ENCODE results near the gene AMPD2.
A peak's percentile ranks its signal among the peaks of the same experiment; 100 is the strongest.

The AMPD2 gene

GRCh38 chr1:109617291-109617801 lies 2.3 kb upstream of the AMPD2 start:
- in situ Hi-C loops (cut with HindIII; ENCODE audit: low pct_ligation_motif_present, low sequenced_read_pairs) = no loop called here
- H3K4me3 ChIP-seq (ENCODE audit: low read depth, low read length) = no peak overlapping the region
- no peaks in the 10 kb centered on the region for H3K27me3 ChIP-seq (replicated peaks)
- TF ChIP-seq, protein P1, sequence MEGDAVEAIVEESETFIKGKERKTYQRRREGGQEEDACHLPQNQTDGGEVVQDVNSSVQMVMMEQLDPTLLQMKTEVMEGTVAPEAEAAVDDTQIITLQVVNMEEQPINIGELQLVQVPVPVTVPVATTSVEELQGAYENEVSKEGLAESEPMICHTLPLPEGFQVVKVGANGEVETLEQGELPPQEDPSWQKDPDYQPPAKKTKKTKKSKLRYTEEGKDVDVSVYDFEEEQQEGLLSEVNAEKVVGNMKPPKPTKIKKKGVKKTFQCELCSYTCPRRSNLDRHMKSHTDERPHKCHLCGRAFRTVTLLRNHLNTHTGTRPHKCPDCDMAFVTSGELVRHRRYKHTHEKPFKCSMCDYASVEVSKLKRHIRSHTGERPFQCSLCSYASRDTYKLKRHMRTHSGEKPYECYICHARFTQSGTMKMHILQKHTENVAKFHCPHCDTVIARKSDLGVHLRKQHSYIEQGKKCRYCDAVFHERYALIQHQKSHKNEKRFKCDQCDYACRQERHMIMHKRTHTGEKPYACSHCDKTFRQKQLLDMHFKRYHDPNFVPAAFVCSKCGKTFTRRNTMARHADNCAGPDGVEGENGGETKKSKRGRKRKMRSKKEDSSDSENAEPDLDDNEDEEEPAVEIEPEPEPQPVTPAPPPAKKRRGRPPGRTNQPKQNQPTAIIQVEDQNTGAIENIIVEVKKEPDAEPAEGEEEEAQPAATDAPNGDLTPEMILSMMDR (IDR thresholded peaks at IDR 0.05; ENCODE audit: low read depth, low read length, missing control alignments) = no peak
- DNase-seq = peak; percentile 92
- peak overlapping the region; percentile 87 for H3K27ac ChIP-seq
- H3K36me3 ChIP-seq (replicated peaks) = no peaks in the 10 kb centered on the region

DNA sequence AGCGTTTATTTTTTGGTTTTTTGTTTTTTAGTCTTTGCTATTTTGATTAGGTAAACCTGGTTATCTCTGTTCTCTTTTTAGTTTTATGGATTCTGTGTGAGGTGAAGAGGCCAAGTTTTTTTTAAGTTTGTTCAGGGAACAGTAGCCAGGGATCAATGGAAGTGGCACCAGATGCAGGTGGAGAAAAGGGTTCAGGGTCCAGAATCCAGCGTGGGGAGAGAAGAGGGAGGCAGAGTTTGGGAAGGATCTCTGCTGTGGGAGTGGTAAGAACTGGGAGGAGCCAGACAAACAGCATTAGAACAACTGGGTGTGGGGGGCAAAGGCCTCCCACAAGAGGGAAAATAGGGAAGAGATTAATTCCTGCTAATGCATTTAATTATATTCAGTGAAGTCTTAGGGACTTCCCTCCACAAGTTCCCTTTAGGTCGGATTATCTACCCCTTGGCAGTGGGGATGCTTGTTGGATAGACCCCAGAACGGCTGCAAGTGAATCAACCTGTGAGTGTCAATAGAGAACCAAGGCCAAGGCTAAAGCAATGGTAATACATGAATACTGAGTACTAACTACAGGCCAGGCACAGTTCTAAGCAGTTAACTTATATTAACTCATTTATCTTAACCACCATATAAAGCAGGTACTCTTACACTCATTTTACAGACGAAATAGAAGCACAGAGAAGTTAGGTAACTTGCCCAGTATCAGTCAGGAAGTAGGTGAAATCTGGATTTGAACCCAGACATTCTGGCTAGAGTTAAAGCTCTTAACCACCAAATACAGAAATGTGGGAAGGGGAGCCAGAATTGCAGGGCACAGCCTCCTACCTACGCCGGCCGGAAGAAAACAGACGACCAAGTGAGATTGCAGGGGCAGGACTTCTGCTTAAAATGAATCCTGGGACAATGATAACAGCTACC lies 719 bp upstream of the AMPD2 start:
- TF ChIP-seq, protein P1 (IDR thresholded peaks at IDR 0.05; ENCODE audit: low read depth, low read length, missing control alignments) = no peak
- no peaks in the 10 kb centered on the region for H3K36me3 ChIP-seq (replicated peaks)
- in situ Hi-C loops (cut with HindIII; ENCODE audit: low pct_ligation_motif_present, low sequenced_read_pairs) = no loop called here
- peak overlapping the region; percentile 90 for H3K27ac ChIP-seq
- no peak for DNase-seq
- peak overlapping the region; percentile 75 for H3K4me3 ChIP-seq (ENCODE audit: low read depth, low read length)
- no peaks in the 10 kb centered on the region for H3K27me3 ChIP-seq (replicated peaks)

DNA sequence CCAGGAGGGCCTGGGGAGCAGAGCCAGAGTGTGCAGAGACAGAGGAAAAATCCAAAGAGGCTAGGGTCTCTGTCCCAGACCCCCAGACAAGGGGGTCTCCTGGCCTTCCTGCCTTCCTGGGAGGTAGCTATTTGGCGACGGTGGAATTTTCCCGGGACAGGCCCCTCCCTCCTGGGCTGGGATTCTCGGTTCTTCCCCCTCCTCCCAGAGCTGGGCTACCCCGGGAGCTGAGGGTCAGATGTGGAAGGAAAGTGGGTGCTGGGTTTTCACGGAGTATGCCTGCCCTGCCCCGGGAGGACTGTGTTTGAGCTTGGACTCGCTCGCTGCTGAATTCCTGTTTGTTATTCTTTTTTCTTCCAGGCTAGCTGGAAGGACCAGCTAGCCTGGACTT lies 759 bp downstream of the AMPD2 start:
- Histone ChIP-seq H3K4me3 (ENCODE audit: low read depth, low read length) (peak overlapping the region; percentile 75), H3K36me3 (replicated peaks) (no peaks in the 10 kb centered on the region), H3K27me3 (replicated peaks) (no peaks in the 10 kb centered on the region), H3K27ac (peak overlapping the region; percentile 90)
- TF ChIP-seq, protein P1 (IDR thresholded peaks at IDR 0.05; ENCODE audit: low read depth, low read length, missing control alignments) = no peak
- in situ Hi-C loops (cut with HindIII; ENCODE audit: low pct_ligation_motif_present, low sequenced_read_pairs) = no loop called here
- DNase-seq = peak; percentile 49

DNA sequence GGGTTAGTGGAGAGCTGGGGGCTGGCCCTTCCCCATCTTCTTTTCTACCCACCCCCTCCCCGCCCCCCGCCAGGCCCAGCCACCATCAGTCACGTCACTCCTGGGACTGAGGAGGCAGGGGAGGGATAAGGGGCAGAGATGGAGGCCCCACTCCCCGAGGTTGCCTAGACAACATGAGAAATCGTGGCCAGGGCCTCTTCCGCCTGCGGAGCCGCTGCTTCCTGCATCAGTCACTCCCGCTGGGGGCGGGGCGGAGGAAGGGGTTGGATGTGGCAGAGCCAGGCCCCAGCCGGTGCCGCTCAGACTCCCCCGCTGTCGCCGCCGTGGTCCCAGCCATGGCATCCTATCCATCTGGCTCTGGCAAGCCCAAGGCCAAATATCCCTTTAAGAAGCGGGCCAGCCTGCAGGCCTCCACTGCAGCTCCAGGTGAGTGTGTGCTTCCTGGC lies 1.2 kb downstream of the AMPD2 start:
- TF ChIP-seq, protein P1 (IDR thresholded peaks at IDR 0.05; ENCODE audit: low read depth, low read length, missing control alignments) = no peak
- Histone ChIP-seq H3K36me3 (replicated peaks) (no peaks in the 10 kb centered on the region), H3K27me3 (replicated peaks) (no peaks in the 10 kb centered on the region), H3K27ac (peak overlapping the region; percentile 90), H3K4me3 (ENCODE audit: low read depth, low read length) (peak overlapping the region; percentile 75)
- peak; percentile 95 for DNase-seq
- in situ Hi-C loops (cut with HindIII; ENCODE audit: low pct_ligation_motif_present, low sequenced_read_pairs) = no loop called here

DNA sequence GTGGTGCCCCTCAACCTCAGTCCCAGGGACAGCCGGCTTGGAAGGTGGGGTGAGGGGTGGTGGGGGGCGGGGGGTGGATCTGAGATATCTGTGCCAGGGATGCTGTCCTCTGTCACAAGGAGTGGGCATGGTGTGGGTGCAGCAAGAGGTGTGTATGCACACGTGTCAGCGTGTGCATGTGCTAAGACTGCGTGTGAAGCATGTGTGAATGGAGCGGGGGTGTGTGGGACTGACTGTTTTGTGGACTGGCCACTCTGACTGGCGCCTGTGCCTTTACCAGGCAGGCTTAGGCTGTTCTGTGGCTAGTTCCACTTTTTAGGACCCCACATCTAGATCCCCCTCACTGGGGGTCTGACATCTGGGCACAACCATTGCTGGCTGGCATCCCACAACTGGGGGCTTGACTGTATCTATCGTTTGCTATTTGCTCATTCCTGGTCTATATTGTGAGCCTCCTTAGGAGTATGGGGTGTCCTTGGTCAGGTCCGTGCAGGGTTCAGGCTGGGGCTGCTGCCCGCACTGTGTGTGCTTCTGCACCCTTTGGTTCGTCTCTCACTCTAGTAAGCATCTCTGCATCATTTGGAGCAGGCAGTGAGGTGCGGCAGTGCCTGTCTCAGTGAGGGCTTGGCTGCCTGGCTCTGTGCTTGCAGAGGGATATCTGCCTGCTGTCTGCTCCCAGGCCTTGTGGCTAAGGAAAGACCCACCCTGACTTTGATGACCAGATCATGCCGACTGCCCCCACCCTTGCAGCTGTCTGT lies 1.9 kb downstream of the AMPD2 start:
- Histone ChIP-seq H3K27ac (no peak overlapping the region), H3K36me3 (replicated peaks) (peaks cover 7% of the 10 kb centered on the region), H3K4me3 (ENCODE audit: low read depth, low read length) (peak overlapping the region; percentile 75), H3K27me3 (replicated peaks) (no peaks in the 10 kb centered on the region)
- in situ Hi-C loops (cut with HindIII; ENCODE audit: low pct_ligation_motif_present, low sequenced_read_pairs) = no loop called here
- DNase-seq = no peak
- TF ChIP-seq, protein P1 (IDR thresholded peaks at IDR 0.05; ENCODE audit: low read depth, low read length, missing control alignments) = no peak
